Fibroblast of lung (primary cell): Measurements from ENCODE around the gene ALDH1A1. TPM values are rescaled to one million over a fixed set of nuclear protein-coding genes. Genes with fewer than 3 reads are reported as not detected.
A peak's percentile ranks its signal among the peaks of the same experiment; 100 is the strongest.

ENCODE experiments used
- DNase-seq, 2 donors: peaks; one replicate each; pipeline versions ENCODE4 v3.0.0 to v3.0.0-alpha.2; 2010; ENCODE audit warnings: low read depth in 2 of 2
- H2AFZ ChIP-seq: 2 replicates; pipeline ENCODE4 v1.5.1; 2012; ENCODE audit warnings: low read length, control low read depth, inconsistent platforms
- H3K27ac ChIP-seq: 2 replicates; pipeline ENCODE4 v1.5.1; 2011; ENCODE audit warnings: low read length, control low read depth; ENCODE audit not compliant: insufficient read depth
- H3K27me3 ChIP-seq: 2 replicates; pipeline ENCODE4 v1.5.1; 2011; ENCODE audit warnings: mild to moderate bottlenecking, low read length; ENCODE audit not compliant: control insufficient read depth, insufficient read depth
- H3K36me3 ChIP-seq: 2 replicates; pipeline ENCODE4 v1.5.1; 2011; ENCODE audit warnings: low read length; ENCODE audit not compliant: control insufficient read depth, insufficient read depth
- H3K4me1 ChIP-seq: 2 replicates; pipeline ENCODE4 v1.5.1; 2011; ENCODE audit warnings: low read length; ENCODE audit not compliant: control insufficient read depth, insufficient read depth; ENCODE audit errors: extremely low read depth
- H3K4me2 ChIP-seq: 2 replicates; pipeline ENCODE4 v1.5.1; 2011; ENCODE audit warnings: low read length, control low read depth; ENCODE audit not compliant: insufficient read depth; ENCODE audit errors: extremely low read depth
- H3K4me3 ChIP-seq, 4 experiments: fragments of 200-600 bp in 1 of 4; sonication (generic) in 1 of 4; replicated peaks in 1 of 4; 2 replicates each; pipeline ENCODE4 v1.5.1; 2011 to 2016; ENCODE audit warnings: low read length in 4 of 4, low read depth in 3 of 4, mild to moderate bottlenecking in 3 of 4, control low read depth in 2 of 4, inconsistent platforms in 1 of 4, mixed read lengths in 1 of 4; ENCODE audit not compliant: insufficient read depth in 1 of 4; ENCODE audit errors: control extremely low read depth in 1 of 4
- H3K79me2 ChIP-seq: 2 replicates; pipeline ENCODE4 v1.5.1; 2012; ENCODE audit warnings: mild to moderate bottlenecking, low read length, inconsistent platforms; ENCODE audit not compliant: control insufficient read depth, insufficient read depth
- H3K9ac ChIP-seq: 2 replicates; pipeline ENCODE4 v1.5.1; 2011; ENCODE audit warnings: mild to moderate bottlenecking, low read length, control low read depth; ENCODE audit not compliant: insufficient read depth
- H3K9me3 ChIP-seq: 2 replicates; pipeline ENCODE4 v1.5.1; 2012; ENCODE audit warnings: low read depth, low read length; ENCODE audit not compliant: control insufficient read depth, insufficient read depth
- H4K20me1 ChIP-seq: 2 replicates; pipeline ENCODE4 v1.5.1; 2011; ENCODE audit warnings: low read length; ENCODE audit not compliant: control insufficient read depth, insufficient read depth; ENCODE audit errors: extremely low read depth
- EZH2 ChIP-seq: IDR thresholded peaks from 2 replicates; pipeline ENCODE4 v1.5.1; 2012; ENCODE audit warnings: low read length, control low read depth, mild to moderate bottlenecking; ENCODE audit errors: missing control alignments
- polyA plus RNA-seq, 2 donors: library from polyadenylated mRNA; depleted of rRNA in 1 of 2; stranded (reverse) in 1 of 2; unstranded in 1 of 2; fragments of >200 nt; gene quantifications; 2 replicates each; pipeline ENCODE4 v1.2.1, GENCODE V29; 2011 to 2012; ENCODE audit warnings: missing spikeins in 1 of 2
- total RNA-seq: library from RNA; depleted of rRNA; stranded (reverse); fragments of >200 nt; gene quantifications from 2 replicates; pipeline ENCODE4 v1.2.1, GENCODE V29; 2014
- TF ChIP-seq, protein P1 (sequence below), 2 donors: IDR thresholded peaks in 1 of 2; conservative IDR thresholded peaks in 1 of 2; 1 replicate in 1 of 2; 2 replicates in 1 of 2; pipeline ENCODE4 v1.5.1; 2011 to 2012; ENCODE audit warnings: low read length in 2 of 2, control low read depth in 1 of 2, inconsistent platforms in 1 of 2, low read depth in 1 of 2, mild to moderate bottlenecking in 1 of 2

ALDH1A1 gene
- total and polyA plus RNA-seq, 2 donors (not counting 1 experiment from before 2014, with no cell fraction given) = 7.4 to 46.1 TPM

DNA sequence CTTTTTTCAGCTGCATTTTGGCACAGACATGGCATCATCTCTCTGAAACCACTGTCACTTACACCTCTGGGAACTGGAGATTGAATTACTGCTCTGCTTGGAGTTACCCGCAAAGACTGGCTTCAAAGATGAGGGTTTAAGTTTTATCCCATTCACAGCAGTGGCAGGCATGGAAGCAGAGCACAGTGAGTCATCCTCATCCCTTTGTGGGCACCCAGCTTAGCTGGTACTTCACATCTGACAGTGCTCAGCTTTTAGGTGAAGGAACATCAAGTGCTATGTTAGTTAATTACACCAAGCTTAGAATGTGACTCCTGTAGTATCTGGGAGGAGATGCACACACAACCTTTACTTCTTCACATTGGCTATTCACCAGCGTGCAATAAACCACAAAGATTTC lies 24.8 kb upstream of the ALDH1A1 start:
- peak in 1 of 2 donors; percentile 5 for DNase-seq
- H3K36me3 ChIP-seq = no peaks in the 10 kb centered on the region
- H3K4me2 ChIP-seq = no peak overlapping the region

GRCh38 chr9:72974501-72974900 lies 21.6 kb upstream of the ALDH1A1 start:
- H3K4me3 ChIP-seq = no peak overlapping the region
- no peaks in the 10 kb centered on the region for H3K4me1 ChIP-seq
- H3K27ac ChIP-seq = no peak overlapping the region
- H3K9ac ChIP-seq = no peak overlapping the region
- TF ChIP-seq, protein P1, sequence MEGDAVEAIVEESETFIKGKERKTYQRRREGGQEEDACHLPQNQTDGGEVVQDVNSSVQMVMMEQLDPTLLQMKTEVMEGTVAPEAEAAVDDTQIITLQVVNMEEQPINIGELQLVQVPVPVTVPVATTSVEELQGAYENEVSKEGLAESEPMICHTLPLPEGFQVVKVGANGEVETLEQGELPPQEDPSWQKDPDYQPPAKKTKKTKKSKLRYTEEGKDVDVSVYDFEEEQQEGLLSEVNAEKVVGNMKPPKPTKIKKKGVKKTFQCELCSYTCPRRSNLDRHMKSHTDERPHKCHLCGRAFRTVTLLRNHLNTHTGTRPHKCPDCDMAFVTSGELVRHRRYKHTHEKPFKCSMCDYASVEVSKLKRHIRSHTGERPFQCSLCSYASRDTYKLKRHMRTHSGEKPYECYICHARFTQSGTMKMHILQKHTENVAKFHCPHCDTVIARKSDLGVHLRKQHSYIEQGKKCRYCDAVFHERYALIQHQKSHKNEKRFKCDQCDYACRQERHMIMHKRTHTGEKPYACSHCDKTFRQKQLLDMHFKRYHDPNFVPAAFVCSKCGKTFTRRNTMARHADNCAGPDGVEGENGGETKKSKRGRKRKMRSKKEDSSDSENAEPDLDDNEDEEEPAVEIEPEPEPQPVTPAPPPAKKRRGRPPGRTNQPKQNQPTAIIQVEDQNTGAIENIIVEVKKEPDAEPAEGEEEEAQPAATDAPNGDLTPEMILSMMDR (conservative IDR thresholded peaks at IDR 0.05 in 1 of 2, IDR thresholded peaks at IDR 0.05 in 1 of 2; ENCODE audit: low read depth in 1 of 2, low read length in 2 of 2) = no peak
- no peak for TF ChIP-seq EZH2
- H3K27me3 ChIP-seq = no peaks in the 10 kb centered on the region
- no peak overlapping the region for H3K4me2 ChIP-seq
- H3K79me2 ChIP-seq = no peaks in the 10 kb centered on the region
- H4K20me1 ChIP-seq = no peaks in the 10 kb centered on the region
- no peak overlapping the region for H2AFZ ChIP-seq
- H3K36me3 ChIP-seq = no peaks in the 10 kb centered on the region
- no peaks in the 10 kb centered on the region for H3K9me3 ChIP-seq
- no peak for DNase-seq

More for the DNA sequence above, 24.8 kb upstream of the ALDH1A1 start:
- TF ChIP-seq, protein P1 (conservative IDR thresholded peaks at IDR 0.05 in 1 of 2, IDR thresholded peaks at IDR 0.05 in 1 of 2; ENCODE audit: low read depth in 1 of 2, low read length in 2 of 2) = no peak
- no peak for TF ChIP-seq EZH2
- Histone ChIP-seq H2AFZ (no peak overlapping the region), H3K9me3 (no peaks in the 10 kb centered on the region), H3K27ac (no peak overlapping the region), H3K4me3 (no peak overlapping the region), H3K9ac (no peak overlapping the region), H3K4me1 (no peaks in the 10 kb centered on the region), H3K79me2 (no peaks in the 10 kb centered on the region), H3K27me3 (no peaks in the 10 kb centered on the region), H4K20me1 (no peaks in the 10 kb centered on the region)

GRCh38 chr9:72972636-72973035 lies 19.8 kb upstream of the ALDH1A1 start:
- no peaks in the 10 kb centered on the region for H4K20me1 ChIP-seq

More at GRCh38 chr9:72972636-72973035, 19.8 kb upstream of the ALDH1A1 start:
- H3K9ac ChIP-seq = no peak overlapping the region
- H3K79me2 ChIP-seq = no peaks in the 10 kb centered on the region
- H3K27ac ChIP-seq = no peak overlapping the region
- no peaks in the 10 kb centered on the region for H3K36me3 ChIP-seq
- TF ChIP-seq, protein P1 (conservative IDR thresholded peaks at IDR 0.05 in 1 of 2, IDR thresholded peaks at IDR 0.05 in 1 of 2; ENCODE audit: low read depth in 1 of 2, low read length in 2 of 2) = no peak
- TF ChIP-seq EZH2 = no peak
- H3K4me3 ChIP-seq = no peak overlapping the region
- H3K27me3 ChIP-seq = no peaks in the 10 kb centered on the region
- H3K9me3 ChIP-seq = no peaks in the 10 kb centered on the region
- H3K4me2 ChIP-seq = no peak overlapping the region
- H3K4me1 ChIP-seq = no peaks in the 10 kb centered on the region
- no peak for DNase-seq
- H2AFZ ChIP-seq = no peak overlapping the region
